Measurements from ENCODE around the gene ETFA.
A peak's percentile ranks its signal among the peaks of the same experiment; 100 is the strongest.

The ETFA gene

GRCh38 chr15:76311100-76311953 is at the start of gene ETFA:
Gene ETFA (minus strand): TSS chr15:76311469. CDS start chr15:76311388, 81 bp downstream.
- peak within 1 kb of the TSS; percentile 89 for H3K4me3 ChIP-seq (ENCODE audit: low read depth, low read length)

DNA sequence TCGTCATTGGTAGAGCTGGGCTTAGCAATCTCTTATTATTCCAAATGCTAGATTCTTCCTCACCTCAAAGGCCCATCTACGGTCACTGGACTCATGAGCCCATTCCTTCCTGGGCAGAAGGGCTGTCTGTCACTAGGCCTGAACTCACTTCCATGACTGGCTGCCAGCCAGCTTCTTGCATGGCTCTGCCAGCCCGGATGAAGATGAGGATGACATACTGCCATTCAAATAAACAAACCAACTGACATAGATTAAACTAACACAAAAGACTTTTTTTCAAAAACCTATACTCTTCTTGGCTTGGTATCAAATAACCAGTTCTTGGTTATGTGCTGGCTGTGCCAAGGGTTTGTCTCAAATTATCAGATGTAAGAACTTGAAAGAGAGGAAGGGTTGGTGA is 49.1 kb upstream of the ETFA start:
- H3K4me3 ChIP-seq (ENCODE audit: low read depth, low read length): no peak overlapping the region

GRCh38 chr15:76359152-76359551 is 47.9 kb upstream of the ETFA start:
- no peak overlapping the region for H3K4me3 ChIP-seq (ENCODE audit: low read depth, low read length)

- no peak overlapping the region for H3K4me3 ChIP-seq (ENCODE audit: low read depth, low read length)
Measured at GRCh38 chr15:76358453-76358852, 47.2 kb upstream of the ETFA start.

GRCh38 chr15:76354823-76355440 is 43.7 kb upstream of the ETFA start:
- no peak overlapping the region for H3K4me3 ChIP-seq (ENCODE audit: low read depth, low read length)

DNA sequence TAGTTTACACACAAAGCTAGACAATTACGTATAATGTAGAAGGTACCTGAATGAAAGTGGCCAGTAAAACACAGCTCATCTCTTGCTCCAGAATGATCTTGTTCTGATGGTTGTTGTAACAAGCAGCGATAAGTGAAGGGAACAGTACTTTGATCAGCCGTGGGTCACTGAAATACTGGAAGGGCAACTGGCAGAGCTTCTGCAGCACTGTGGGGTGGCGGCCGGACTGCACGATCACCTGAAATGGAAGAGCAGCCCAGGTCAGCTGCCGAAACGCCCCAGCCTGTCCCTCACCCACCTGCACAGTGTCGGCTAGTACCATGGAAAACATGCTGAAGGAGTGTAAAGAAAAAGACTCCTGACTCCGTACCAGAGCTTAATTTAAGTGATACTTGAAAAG is 42.6 kb upstream of the ETFA start:
- H3K4me3 ChIP-seq (ENCODE audit: low read depth, low read length): no peak overlapping the region

GRCh38 chr15:76353023-76353577 is 41.8 kb upstream of the ETFA start:
- no peak overlapping the region for H3K4me3 ChIP-seq (ENCODE audit: low read depth, low read length)

DNA sequence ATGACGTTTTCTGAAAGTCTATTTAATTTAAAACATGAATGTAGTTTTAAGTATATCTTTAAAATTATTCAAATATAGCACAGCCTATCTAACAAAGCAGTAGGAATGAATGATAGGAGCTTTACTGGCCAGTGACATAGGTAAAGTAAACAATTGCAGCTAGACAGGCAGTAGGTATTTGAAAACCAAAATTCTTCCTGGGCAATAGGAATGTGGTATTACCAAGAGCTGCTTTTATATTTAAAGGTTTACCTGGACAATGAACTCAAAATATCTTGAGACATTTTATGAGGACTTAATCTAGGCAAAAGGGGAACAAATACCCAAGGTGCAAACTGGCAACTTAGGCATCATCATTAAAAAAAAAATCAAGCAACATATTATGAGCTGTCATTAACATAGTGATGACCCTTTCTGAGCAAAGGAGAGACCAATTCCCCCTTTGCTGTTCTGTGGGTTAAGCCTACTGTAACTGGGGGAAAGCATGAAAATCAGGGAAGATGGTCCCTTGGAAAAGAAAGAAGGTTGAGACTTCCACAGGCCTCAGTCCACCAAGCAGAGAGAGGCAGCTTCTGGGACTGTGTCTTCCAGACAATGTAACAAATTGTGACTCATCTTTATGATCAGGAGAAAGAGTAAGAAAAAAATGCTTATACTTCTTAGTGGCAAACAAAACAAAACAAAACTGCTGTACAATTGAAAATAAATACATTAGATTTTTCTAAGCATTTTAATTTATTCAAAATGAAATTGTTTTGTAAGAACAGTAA is 38.2 kb upstream of the ETFA start:
- H3K4me3 ChIP-seq (ENCODE audit: low read depth, low read length): no peak overlapping the region

DNA sequence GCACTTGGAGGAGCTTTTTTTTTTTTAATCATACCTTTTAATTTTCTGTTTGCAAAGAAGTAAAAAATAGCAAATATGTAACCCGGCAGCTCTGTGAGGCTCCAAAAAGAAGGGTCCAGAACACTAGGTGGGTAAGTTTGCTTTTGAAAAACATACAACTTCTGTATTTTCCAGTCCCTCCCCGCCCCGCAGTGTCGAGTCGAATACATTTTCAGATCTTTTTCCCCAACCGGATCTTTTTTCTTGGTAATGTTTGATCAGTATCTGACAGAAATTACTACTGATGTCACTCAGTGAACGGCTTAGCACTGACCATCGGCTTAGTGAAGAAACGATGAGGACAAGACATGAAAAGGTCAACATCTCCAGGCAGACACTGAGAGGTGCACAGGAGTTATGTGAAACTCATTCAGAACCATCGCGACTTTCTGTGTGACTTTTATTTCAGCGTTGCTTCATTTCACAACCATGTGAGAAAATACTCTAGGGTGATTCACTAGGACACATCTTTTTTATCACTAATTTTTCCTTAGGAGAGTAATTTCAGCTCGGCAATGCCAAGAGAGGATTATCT is 36.3 kb upstream of the ETFA start:
- peak overlapping the region; percentile 43 for H3K4me3 ChIP-seq (ENCODE audit: low read depth, low read length)

GRCh38 chr15:76346669-76347481 is 35.6 kb upstream of the ETFA start:
- H3K4me3 ChIP-seq (ENCODE audit: low read depth, low read length): peak overlapping the region; percentile 43

DNA sequence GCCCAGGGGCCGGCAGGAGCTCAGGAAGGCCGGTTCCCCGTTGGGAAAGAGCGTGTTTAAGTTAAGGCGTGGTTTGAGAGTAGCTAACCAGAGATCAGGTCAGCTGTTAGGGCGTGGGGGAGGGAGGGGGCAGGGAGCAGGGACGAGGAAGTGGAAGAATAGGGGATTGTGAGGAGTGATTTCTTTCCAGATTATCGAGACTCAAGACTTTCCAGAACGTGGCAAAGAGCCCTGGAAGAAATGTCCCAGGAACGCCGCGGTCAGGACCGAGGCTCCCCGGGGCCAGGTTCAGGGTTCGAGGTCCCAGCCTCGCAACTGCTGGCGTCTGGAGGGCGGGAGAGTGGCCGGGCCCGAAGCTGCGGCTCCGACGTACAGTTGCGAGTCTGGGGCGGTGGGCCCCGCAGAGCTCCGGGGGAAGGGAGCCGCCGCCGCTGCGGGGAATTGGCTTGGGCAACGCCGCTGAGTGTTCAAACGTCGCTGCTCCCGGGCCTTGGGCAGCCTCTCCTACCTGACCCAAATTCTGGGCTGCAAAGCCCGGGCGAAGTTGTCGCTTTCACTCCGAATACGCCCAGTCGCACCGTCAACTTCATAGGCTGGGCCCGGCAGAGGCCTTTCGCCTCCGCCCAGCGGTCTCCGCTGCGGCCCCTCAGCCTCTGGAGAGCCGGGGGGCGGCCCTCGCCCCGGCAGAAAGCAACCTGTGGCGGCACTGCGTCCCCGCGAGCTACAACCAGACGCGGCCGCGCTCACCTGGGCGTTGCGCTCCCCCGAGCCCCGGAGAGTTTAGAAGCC is 34.8 kb upstream of the ETFA start:
- peak overlapping the region; percentile 43 for H3K4me3 ChIP-seq (ENCODE audit: low read depth, low read length)

DNA sequence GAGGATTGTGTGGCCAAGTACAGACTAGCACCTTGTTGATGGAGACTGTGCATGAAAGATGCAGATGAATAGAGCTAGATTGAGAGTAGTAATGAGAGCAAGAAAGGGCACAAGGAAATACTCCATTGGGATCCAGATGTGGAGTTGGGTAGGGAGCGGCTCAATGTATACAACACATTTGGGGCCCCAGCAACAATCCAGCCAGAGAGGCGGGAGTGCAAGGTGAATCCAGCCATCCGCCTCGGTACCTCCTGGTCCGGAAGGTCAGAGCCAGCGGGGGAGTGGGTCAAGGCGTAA is 34.3 kb upstream of the ETFA start:
- peak overlapping the region; percentile 43 for H3K4me3 ChIP-seq (ENCODE audit: low read depth, low read length)

DNA sequence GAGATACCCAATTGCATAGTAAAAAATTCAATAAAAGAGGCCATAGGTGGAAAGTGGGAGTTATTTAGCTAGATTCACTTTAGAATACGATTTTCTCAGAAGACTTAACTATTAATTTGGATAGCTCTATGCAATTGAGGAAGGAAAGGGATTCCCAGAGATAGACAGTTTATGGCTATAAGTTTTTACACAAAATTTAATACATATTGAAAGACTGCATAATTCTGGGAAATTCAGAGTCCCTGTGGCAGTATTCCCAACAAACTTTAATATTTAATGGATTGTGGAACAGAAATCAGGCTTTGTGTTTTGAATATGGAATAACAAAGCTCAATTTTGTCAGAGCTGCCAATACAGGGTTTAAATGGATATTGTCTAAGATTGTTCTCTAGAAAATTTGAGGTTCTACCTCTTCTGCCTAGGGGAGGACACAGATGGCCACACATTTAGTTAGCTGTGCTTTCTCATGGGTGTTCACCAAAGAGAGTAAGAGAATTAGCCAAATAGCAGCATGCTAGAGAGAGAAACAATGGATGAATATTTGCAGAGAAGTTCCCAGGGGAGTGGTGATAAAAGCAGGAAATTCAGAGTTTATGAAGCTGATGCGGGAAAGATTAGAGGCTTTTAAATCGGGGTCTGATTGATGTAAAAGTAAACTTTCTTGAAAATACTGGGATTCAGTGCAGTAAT is 33.8 kb upstream of the ETFA start:
- H3K4me3 ChIP-seq (ENCODE audit: low read depth, low read length): no peak overlapping the region

DNA sequence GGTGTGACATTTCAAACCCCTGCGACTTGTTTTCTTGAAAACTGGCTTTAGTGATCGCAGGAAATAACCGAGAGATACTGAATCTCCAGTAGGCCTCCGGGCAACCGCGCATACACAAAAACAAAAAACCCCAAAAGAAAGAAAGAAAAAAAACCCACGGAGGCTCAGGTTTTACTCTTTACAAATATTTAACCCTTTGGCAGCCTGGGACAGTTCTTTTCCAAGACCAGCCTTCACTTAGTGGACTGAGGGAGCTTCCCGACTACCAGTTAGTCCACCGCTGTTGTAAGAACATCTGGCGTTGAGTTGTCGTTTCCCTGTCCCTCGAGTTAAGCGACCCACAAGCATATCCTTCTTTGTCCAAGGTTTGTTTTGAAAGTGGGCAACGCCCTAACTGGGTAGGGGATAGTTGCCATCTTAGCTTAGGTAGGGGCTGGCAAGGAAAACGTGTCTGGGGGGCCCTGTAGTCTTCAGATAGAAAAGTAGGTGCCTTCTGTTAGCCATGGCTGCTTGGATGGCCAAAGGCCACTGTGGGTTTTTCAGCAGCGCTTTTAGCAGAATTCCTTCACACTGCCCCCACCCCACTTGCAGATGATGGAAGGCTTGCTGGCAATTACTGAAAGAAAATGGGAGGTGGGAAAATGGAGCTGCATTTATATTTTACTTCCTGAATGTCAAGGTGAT is 32.2 kb upstream of the ETFA start:
- no peak overlapping the region for H3K4me3 ChIP-seq (ENCODE audit: low read depth, low read length)

GRCh38 chr15:76342382-76343201 is 31.3 kb upstream of the ETFA start:
- no peak overlapping the region for H3K4me3 ChIP-seq (ENCODE audit: low read depth, low read length)

DNA sequence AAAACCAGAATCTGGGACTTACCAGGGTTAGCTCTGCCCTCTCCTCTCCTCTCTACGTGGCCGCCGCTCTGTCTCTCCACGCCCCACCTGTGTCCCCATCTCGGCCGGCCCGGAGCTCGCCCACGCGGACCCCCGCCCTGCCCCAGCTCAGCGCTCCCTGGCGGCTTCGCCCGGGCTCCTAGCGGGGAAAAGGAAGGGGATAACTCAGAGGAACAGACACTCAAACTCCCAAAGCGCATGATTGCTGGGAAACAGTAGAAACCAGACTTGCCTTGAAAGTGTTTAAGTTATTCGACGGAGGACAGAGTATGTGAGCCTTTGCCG is 30.8 kb upstream of the ETFA start:
- no peak overlapping the region for H3K4me3 ChIP-seq (ENCODE audit: low read depth, low read length)

DNA sequence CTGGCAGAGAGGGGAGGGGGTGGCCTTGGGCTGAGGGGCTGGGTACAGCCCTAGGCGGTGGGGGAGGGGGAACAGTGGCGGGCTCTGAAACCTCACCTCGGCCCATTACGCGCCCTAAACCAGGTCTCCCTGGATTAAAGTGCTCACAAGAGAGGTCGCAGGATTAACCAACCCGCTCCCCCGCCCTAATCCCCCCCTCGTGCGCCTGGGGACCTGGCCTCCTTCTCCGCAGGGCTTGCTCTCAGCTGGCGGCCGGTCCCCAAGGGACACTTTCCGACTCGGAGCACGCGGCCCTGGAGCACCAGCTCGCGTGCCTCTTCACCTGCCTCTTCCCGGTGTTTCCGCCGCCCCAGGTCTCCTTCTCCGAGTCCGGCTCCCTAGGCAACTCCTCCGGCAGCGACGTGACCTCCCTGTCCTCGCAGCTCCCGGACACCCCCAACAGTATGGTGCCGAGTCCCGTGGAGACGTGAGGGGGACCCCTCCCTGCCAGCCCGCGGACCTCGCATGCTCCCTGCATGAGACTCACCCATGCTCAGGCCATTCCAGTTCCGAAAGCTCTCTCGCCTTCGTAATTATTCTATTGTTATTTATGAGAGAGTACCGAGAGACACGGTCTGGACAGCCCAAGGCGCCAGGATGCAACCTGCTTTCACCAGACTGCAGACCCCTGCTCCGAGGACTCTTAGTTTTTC is 30.2 kb upstream of the ETFA start:
- H3K4me3 ChIP-seq (ENCODE audit: low read depth, low read length): no peak overlapping the region
